Nucleus accumbens (tissue), 56 donors: ENCODE measurements around the gene PIAS4.

Experiments
- DNase-seq, 56 donors: peaks; one replicate each; lab custom pipeline; 2025; lab: John Stamatoyannopoulos, UW

The PIAS4 gene

DNA sequence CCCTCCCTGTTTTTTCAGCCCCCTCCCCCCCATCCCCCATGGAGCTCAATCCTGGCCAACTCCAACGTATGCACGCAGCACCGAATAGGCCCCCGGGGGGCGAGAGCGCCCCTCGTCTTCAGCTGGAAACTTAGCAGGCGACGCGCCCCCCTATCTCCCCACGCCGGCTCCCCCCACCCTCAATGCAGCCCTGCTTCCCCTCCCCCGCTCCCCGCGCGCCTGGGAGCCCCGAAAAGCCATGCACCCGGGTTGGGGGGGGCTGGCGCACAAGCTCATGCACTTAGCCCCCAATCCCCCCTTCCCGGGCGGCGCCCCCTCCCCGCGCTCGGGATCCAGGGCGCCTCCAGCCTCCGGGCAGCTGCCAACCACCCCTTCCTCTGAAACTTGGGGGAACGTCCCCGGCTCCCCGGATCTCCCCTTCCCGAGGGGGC lies 58.7 kb downstream of the PIAS4 start:
- DNase-seq = peak in 24 of 56 donors; percentile 58 to 86 (median 76)

DNA sequence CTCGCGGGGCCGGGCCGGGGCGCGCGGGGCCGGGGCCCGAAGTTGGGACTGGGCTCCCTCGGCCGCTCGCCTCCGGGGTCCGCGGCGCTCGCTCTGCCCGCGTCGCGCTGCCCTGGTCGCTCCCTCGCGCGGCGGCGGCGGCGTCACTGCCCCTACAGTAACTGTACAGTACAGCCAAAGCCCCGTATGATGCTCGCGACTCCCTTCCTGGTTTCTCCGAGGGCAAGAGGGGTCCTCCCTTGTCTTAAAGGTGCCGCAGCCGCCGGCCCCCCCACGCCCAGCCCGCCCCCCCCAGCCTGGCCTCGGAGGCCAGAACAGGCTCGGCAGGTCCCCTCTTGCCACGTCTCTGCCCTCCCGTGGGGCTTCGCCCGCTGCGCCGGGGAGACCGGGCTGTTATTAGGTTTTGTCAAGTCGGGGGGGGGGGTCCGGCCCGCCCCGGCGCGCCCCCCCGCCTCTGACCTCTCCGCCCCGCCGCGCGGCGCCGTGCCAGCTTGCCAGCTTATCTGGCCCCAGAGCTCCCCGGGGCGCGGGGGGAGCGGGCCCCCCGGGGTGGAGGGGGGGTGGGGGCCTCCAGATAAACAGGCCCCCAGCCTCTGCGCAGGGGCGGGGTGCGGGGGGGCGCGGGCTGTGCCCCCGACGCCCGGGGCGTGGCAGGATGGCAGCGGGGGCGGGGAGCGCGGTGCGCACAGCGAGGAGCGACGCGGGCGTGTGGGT lies 59.3 kb downstream of the PIAS4 start, which contains the start of gene ZBTB7A:
Gene ZBTB7A (minus strand): TSS at position 218 of the 714 bp plus-strand sequence. CDS start 11,667 bp downstream, outside the sequence.
- peak in 53 of 56 donors; percentile 19 to 86 (median 68) for DNase-seq

DNA sequence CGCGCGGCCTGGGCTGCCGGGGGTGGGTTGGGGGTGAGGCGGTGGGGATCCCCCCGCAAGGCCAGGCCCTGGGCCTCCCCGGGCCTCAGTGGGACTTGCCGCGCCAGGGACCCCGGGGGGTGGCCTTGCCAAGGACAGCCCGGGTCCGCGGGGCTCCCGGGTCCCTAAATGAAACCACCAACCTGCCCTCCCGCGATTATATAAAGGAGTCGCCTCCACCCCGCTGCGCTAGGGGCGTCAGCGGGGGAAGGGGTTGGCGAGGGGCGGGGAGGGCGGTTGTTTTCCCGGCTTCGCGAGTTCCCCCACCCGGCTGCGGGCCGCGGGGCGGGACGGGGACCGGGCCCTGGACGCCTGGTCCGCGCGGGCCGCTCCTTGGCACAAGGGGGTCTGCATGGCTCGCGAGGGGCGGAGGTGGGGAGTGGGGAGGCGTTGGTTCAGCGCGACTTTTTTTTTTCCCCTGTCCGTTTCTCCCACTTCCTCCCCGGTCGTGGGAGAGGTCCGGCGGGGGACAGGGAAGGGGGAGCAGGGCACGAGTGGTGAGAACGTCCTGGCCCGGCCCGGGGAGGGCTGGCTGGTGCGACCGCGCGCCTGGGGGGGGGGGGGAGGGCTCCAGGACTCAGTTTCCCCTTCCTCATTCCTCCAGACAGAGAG lies 60.0 kb downstream of the PIAS4 start:
- DNase-seq = peak in 23 of 56 donors; percentile 32 to 72 (median 58)

DNA sequence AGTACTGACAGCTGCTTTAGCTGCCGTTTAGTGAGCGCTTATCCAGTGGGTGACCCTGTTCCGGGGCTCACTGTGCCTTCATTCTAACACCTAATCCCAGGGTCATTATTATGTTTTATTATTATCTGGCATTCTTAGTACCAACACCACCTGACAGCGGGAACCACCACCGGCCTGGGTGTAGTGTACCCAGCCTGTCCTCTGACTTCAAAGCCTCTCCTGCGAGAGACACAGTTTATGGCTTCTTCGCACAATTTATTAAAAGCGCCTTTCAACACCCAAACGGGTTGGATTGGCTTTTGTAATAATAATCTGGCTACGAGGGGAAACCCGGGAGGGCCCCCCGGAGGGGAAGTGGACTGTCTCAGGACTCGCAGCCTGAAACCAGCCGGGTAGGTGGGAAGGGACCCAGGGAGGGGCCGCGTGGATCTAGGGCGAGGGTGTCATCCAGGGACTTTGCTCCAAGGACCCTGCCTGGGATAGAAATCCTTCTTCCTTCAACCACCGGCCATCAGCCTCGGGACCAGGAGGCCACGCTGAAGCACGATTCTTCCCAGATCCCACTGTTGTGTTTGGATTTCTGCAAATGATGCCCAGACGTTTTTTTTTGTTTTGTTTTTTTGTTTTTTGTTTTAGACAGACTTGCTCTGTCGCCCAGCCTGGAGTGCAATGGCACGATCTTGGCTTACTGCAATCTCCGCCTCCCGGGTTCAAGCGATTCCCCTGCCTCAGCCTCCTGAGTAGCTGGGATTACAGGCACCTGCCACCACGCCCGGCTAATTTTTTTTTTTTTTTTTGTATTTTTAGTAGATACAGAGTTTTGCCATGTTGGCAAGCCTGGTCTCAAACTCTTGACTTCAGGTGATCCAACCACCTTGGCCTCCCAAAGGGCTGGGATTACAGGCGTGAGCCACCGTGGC lies 60.8 kb downstream of the PIAS4 start:
- peak in 3 of 56 donors; percentile 26 to 46 (median 33) for DNase-seq

DNA sequence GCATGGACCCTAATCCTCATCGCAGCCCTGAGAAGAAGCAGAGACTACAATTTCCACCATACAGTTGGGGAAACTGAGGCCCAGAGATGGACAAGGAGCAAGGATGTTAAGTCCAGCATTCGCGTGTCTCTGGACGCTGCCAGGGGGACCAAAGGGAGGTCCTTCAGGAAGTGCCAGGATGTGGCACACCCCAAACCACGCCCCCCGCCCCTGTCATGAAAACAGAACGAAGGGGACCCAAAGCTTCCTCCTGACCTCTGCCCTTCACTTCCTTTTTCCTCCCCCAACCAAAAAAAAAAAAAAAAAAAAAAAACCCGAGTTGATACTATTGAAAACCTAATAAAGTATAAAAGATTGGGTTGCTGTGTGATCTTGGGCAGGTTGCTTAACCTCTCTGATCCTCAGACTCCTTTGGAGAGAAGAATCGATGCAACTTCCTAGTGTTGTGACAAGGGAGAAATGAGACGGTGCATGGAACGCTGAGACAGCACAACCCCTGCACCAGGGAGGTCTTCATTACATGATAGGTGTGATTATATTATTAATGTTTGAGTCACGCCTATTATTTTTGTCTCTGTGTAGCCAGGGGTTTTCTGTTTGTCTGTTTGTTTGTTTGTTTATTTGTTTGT lies 61.9 kb downstream of the PIAS4 start:
- peak in 1 of 56 donors; percentile 30 for DNase-seq

DNA sequence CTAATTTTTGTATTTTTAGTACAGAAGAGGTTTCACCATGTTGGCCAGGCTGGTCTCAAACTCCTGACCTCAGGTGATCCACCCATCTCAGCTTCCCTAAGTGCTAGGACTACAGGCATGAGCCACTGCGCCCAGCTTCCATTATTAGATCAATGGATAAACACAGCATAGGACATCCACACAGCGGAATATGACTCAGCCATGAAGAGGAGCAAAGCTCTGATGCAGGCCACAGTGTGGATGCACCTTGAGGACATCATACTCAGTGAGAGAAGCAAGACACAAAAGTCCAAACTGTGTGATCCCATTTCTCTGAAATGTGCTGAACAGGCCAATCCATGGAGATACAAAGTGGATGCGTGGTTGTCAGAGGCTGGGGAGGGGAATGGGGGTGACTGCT lies 64.1 kb downstream of the PIAS4 start:
- DNase-seq = no peak

DNA sequence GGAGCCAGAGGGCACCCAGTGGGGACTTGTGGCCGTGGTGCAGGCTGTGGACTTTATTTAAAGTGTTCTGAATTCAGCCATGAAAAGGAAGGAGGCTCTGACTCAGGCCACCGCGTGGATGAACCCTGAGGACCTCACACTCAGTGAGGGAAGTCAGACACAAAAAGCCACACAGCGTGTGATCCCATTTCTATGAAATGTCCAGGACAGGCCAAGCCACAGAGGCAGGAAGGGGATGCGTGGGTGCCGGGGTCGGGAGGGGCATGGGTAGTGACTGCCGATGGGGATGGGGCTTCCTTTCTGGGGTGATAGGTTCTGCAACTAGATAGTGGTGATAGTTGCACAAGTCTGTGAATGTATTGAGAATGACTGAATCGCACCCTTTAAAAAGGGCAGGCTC lies 67.8 kb downstream of the PIAS4 start:
- no peak for DNase-seq

DNA sequence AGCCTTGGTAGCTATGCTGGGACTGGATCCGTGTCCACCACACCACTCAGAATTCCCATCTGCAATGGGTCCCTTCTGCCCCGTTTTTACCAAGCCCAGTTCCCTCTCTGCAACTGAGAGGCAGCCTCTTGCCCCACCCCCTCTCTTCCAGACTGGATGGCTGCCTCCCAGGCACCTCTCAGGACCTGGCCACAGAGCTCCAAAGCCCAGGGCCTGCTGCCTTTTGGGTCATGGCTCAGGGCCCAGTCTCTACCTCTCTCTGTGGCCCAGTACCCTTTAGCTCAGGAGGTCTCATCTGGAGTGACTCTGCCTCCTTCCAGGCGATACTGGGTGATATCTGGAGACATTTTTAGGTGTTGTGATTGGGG lies 69.5 kb downstream of the PIAS4 start:
- DNase-seq = no peak

DNA sequence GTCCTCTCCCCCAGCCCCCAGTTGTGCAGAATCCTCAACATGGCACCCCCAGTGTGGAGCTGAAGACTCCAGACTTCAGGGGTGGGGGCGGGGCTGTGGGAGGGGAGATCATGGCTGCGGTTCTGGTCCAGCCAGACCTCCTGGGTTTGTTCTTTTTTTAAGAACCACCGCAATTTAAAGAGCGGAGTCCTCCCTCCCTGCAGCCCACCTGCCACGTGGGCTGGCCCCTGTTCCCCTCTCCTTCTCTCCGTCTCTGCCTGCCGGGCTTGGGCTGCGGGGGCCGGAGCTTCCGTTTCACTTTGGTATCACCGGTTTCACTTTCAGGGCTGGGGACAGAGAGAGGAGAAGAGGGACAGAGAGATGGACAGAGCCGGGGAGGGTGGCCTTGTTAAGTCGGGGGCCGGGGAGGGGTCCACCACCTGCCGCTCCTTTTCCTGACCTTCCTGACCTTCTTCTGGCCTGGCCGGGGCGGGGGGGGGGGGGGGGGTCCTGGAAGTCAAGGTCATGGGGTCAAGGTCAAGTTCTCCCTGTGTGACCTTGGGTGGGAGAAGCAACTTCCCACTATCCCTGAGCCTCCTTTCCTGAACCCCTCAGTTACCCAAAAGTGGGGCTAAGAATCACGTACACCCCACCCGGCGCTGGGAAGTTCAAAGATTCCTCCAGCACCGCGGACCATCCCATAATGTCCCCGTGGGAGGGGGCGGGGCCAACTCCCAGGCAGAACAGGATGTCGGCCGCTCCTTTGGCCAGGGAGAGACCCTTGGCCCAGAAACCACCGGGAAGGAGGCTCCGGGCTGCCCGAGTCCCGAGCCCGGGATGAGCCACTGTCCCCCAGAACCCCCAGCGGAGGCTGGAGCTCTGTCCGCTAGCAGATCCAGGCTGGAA lies 70.5 kb downstream of the PIAS4 start:
- DNase-seq = peak in 8 of 56 donors; percentile 5 to 34 (median 18)

DNA sequence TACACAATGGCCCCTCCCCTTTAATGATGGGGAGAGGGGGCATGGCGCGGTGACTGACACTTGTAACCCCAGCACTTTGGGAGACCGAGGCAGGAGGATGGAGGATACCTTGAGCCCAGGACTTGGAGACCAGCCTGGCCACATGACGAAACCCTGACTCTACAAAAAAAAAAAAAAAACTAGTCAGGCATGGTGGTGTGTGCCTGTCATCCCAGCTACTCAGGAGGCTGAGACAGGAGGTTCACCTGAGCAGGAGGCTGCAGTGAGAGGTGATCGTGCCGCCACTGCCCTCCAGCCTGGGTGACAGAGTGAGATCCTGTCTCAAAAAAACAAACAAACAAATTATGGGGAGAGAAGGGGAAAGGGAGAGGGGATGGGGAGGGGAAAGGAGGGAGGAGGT lies 72.9 kb downstream of the PIAS4 start:
- DNase-seq = no peak

DNA sequence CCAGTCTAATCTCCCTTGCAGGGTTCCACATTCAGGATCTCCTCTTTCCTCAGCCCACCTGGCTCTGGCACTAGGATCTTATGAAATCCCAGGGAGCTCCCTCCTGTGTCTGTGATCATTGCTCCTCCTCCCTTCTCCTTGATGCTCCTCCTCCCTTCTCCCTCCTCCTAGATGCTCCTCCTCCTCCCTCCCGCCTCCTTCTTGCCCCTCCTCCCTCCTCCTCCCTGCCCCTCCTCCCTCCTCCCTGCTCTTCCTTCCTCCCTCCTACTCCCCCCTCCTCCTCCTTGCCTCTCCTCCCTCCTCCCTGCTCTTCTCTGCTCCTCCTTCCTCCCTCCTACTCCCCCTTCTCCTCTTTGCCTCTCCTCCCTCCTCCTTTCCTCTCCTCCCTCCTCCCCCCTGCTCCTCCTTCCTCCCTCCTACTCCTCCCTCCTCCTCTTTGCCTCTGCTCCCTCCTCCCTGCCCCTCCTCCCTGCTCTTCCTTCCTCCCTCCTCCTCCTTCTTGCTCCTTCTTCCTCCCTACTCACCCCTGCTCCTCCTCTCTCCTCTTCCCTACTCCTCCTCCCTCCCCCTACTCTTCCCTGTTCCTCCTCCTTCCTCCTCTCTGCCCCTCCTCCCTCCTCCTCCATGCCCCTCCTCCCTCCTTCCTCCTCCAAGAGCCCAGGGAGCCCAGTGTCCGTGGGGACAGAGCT lies 74.0 kb downstream of the PIAS4 start:
- no peak for DNase-seq

DNA sequence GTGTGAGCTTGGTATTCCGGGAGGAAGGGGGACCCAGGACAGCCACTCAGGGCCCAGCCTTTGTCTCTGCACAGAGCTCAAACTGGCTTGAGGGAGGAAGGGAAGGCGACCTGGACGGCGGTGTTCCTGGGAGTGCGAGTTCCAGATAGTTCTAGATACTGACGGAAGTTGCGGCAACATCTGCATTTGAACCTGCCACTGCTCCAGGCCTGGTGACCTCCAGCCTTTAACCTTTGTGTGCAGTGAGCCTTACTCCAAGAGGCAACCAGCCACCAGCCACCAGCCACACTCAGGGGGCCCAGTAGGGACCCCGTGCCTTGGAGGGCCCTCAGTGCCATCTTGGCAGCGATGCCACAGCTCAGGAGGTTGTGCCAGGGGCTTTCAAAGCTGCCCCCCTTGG lies 74.6 kb downstream of the PIAS4 start:
- no peak for DNase-seq

DNA sequence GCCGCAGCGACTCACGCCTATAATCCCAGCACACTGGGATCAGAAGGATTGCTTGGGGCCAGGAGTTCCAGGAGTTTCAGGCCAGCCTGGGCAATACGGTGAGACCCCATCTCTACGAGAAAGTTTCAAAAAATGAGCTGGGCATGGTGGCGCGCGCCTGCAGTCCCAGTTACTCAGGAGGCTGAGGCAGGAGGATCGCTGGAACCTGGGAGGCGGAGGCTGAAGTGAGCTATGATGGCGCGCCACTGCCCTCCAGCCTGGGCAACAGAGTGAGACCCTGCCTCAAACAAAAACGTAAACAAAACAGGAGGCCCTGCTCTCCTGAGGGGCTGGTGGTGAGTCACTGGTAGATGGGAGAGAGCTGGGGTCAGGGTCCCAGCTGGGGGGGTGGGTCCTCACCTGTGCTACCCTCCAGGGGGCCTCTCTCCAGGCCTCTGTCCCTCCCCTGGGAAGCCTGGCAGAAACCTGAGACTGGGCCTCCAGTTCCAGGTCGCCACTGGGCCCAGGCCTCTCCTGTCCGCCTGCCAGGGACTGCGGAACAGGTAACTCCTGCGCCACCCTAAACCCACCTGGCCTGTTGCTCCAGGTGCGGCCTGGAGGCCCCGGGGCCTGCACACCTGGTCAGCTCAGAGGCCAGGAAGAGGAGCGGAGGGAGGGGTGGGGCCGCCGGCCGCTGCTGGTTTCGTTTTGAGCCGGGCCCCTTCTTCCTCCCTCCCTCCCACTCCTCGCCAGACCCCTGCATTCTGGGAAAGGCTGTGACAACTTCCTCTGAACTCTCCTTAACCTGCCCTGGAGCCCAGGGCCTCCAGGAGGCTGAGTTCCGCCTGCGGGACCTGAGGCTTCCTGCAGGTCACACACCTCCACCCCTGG lies 76.4 kb downstream of the PIAS4 start:
- no peak for DNase-seq

DNA sequence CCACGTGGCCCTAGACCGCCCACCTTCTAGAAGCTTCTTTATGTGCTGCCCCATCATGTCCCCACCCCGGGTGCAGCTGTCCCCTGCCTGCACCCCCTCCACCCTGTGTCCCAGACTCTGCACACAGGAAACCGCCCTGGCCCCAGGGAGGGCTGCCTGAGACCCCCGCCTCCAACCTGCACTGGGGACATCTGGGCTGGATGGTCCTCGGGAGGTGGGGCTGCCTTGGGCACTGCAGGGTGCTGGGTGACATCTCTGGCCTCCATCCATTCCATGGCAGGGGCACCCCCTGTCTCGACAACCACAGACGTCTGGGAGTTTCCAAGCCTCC lies 77.0 kb downstream of the PIAS4 start:
- peak in 1 of 56 donors; percentile 19 for DNase-seq

DNA sequence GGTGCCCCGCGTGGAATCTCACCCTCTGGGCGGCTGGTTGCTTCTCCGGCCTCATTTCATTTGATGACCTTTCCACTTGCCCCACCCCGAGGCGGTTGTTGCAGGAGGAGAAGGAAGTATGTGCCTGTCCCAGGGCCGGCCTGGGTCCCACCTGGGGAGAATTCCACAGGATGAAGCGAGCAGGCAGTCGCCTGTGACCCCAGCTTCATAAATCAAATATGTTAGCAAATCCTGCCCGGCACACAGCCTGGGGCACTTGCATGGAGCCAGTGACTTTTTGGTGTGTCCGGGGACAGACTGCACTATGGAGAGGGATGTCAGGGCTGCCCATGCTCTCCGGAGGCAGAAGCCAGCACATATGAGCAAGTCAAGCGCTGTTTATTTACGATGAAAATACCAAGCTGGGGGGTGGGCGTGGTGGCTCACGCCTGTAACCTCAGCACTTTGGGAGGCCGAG lies 78.9 kb downstream of the PIAS4 start:
- DNase-seq = no peak

DNA sequence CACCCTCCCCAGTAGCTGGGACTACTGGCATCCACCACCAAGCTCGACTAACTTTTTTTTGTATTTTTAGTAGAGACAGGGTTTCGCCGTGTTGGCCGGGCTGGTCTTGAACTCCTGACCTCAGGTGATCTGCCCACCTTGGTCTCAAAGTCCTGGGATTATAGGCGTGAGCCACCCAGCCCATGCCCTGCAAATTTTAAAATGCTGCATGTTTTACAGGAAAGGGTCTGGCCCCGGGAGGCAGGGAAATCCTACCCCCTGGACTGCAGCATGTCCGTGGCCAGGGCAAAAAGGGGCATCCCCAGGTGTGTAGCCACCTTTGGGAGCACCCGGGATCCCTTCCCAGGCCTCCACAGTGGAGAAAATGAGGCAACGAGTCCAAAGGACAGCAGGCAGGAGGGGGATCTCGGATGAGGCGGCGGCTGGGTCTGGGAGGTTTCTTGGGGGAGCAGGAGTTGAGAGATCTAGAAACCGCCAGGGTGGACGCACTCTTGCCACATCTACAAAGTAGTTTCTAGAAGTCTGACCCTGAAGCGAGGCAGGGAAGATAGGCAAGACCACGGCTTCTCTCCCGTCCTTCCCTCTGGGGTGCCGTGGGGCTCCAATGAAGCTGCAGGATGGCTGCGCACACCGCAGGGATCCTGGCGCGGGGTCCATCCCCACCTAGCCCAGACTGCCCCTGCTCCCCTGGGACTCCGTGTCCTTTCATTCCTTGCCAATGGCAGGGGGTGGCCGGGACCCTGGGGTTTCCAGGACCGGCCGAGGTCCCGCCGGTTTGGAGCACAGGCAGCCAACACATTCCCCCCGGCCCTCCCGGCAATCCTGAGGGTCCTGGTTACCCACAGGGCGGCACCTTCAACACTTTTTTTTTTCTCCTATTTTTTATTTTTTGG lies 80.5 kb downstream of the PIAS4 start:
- DNase-seq = no peak

DNA sequence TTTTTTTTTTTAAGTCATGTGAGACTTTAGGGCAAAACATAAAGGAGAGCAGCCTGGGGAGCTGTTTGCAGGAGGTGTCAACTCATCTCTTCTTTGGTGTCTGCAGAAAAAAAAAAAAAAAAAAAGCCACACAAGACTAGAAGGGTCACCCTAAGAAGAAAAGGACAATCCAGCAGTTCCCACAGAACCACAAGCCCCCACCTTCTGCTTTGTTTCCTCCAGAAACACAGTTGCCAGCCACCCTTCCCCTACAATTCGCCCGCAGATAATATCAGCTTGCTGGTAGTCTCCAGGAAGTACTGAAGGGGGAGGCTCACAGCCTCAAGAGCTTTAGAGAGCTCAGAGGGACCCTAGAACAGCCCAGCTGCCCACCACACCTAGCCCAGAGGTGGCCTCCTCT lies 81.4 kb downstream of the PIAS4 start:
- no peak for DNase-seq
